ENCODE measurements around the gene AOAH.

The AOAH gene

GRCh38 chr7:36732806-36733205, 8.5 kb upstream of the AOAH start:
- H3K4me3 ChIP-seq (ENCODE audit: low read depth, low read length): no peak overlapping the region
- POLR2A ChIA-PET: no interaction called here
- CTCF ChIA-PET: no interaction called here
- DNase-seq (ENCODE audit: low read depth, low spot score): no peak
- no peak for TF ChIP-seq CTCF (IDR thresholded peaks at IDR 0.05; ENCODE audit: insufficient read depth, low read length, missing control alignments)

- CTCF ChIA-PET: no interaction called here
- TF ChIP-seq CTCF (IDR thresholded peaks at IDR 0.05; ENCODE audit: insufficient read depth, low read length, missing control alignments): no peak
- no peak overlapping the region for H3K4me3 ChIP-seq (ENCODE audit: low read depth, low read length)
- POLR2A ChIA-PET: no interaction called here
- no peak for DNase-seq (ENCODE audit: low read depth, low spot score)
Observed at GRCh38 chr7:36730046-36730445, 5.8 kb upstream of the AOAH start.

- CTCF ChIA-PET: no interaction called here
- no peak overlapping the region for H3K4me3 ChIP-seq (ENCODE audit: low read depth, low read length)
- TF ChIP-seq CTCF (IDR thresholded peaks at IDR 0.05; ENCODE audit: insufficient read depth, low read length, missing control alignments): no peak
- POLR2A ChIA-PET: no interaction called here
- no peak for DNase-seq (ENCODE audit: low read depth, low spot score)
Observed at GRCh38 chr7:36728143-36728542, 3.8 kb upstream of the AOAH start.

GRCh38 chr7:36726806-36727503, 2.7 kb upstream of the AOAH start:
- ChIA-PET CTCF (no interaction called here), POLR2A (no interaction called here)
- H3K4me3 ChIP-seq (ENCODE audit: low read depth, low read length): no peak overlapping the region
- no peak for TF ChIP-seq CTCF (IDR thresholded peaks at IDR 0.05; ENCODE audit: insufficient read depth, low read length, missing control alignments)
- no peak for DNase-seq (ENCODE audit: low read depth, low spot score)

- no peak for DNase-seq (ENCODE audit: low read depth, low spot score)
- no peak for TF ChIP-seq CTCF (IDR thresholded peaks at IDR 0.05; ENCODE audit: insufficient read depth, low read length, missing control alignments)
- H3K4me3 ChIP-seq (ENCODE audit: low read depth, low read length): no peak overlapping the region
- ChIA-PET CTCF (no interaction called here), POLR2A (no interaction called here)
Observed at GRCh38 chr7:36726311-36726710, 2.0 kb upstream of the AOAH start.

GRCh38 chr7:36724996-36725395, 702 bp upstream of the AOAH start:
- ChIA-PET POLR2A (no interaction called here), CTCF (no interaction called here)
- no peak for TF ChIP-seq CTCF (IDR thresholded peaks at IDR 0.05; ENCODE audit: insufficient read depth, low read length, missing control alignments)
- H3K4me3 ChIP-seq (ENCODE audit: low read depth, low read length): no peak overlapping the region
- no peak for DNase-seq (ENCODE audit: low read depth, low spot score)

Data from AG04449 (cell line).